Suprapubic skin (tissue), 3 donors: Measurements from ENCODE around the gene SLITRK4.

Experiments
- POLR2AphosphoS5 ChIP-seq, 3 donors: sonication (generic); formaldehyde crosslinking; IDR thresholded peaks; one replicate each; pipeline ENCODE4 v1.6.1; 2017; ENCODE audit warnings: antibody characterized with exemption in 3 of 3
- TF ChIP-seq, protein P1 (sequence below), 2 donors: fragments of 200-600 bp in 1 of 2; fragments of 450-650 bp in 1 of 2; sonication (generic) in 1 of 2; IDR thresholded peaks; one replicate each; pipeline ENCODE4 v1.5.1; 2016 to 2019; ENCODE audit warnings: antibody characterized with exemption in 2 of 2, mild to moderate bottlenecking in 1 of 2, moderate library complexity in 1 of 2

DNA sequence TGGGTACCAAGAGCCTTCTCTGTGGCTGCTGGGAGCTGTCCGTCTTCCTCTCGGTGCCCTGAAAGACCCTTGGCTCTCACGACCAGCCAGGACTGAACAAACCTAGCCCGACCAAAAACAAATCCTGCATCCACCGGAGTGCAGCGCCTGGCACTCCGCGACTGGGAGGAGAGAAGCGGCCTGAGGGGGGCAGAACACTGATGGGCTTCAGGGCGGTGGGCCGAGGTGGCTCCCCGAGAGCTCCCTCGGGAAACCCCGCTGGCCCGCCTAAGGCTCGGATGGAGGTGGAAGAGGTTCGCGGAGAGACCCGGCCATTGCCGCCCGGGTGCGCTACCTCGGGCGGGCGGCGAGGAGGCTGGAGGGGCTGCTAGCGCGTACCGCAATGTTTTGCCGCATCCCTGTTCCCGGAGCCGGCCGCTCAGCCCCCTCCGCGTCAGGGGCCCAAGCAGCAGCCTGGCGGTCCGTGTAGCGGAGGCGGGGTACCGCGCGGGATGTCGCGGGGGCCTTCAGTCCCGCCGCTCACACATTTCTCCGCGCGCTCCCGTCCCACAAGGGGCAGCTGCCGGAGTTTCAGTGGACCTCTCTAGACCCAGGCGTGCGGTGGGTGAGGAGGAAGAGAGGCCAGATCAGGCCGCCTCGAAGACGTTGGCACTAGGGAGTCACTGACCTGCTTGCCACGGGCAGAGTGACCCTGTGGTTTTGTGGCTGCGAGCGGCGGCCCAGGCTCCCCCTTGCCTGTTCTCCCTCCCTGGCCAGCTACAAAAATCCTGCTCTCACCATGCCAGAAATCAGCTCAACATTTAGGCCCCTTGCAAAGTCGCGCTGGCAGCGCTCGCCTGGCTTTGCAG is 2.2 kb downstream of the SLITRK4 start:
- TF ChIP-seq, protein P1, sequence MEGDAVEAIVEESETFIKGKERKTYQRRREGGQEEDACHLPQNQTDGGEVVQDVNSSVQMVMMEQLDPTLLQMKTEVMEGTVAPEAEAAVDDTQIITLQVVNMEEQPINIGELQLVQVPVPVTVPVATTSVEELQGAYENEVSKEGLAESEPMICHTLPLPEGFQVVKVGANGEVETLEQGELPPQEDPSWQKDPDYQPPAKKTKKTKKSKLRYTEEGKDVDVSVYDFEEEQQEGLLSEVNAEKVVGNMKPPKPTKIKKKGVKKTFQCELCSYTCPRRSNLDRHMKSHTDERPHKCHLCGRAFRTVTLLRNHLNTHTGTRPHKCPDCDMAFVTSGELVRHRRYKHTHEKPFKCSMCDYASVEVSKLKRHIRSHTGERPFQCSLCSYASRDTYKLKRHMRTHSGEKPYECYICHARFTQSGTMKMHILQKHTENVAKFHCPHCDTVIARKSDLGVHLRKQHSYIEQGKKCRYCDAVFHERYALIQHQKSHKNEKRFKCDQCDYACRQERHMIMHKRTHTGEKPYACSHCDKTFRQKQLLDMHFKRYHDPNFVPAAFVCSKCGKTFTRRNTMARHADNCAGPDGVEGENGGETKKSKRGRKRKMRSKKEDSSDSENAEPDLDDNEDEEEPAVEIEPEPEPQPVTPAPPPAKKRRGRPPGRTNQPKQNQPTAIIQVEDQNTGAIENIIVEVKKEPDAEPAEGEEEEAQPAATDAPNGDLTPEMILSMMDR (IDR thresholded peaks at IDR 0.05), result no peak
- no peak for TF ChIP-seq POLR2AphosphoS5 (IDR thresholded peaks at IDR 0.05)
